ENCODE data around the gene GPR78.
"Not testable (repeated sequence)": the region's sequence is repeated elsewhere in the genome, so short reads cannot be mapped to it uniquely, and the experiment has no call there.

GPR78 gene

GRCh38 chr4:8618961-8619720 is 38.9 kb downstream of the GPR78 start:
- DNase-seq: no peak

GRCh38 chr4:8621135-8621534 is 40.9 kb downstream of the GPR78 start:
- not testable (repeated sequence) for DNase-seq

GRCh38 chr4:8624601-8625272 is 44.5 kb downstream of the GPR78 start:
- not testable (repeated sequence) for DNase-seq

- not testable (repeated sequence) for DNase-seq
These were observed 50.2 kb downstream of the GPR78 start for GRCh38 chr4:8630240-8630905.

- not testable (repeated sequence) for DNase-seq
These were observed 51.7 kb downstream of the GPR78 start for GRCh38 chr4:8631896-8632295.

- DNase-seq: not testable (repeated sequence)
These were observed 54.6 kb downstream of the GPR78 start for GRCh38 chr4:8634773-8635172.

GRCh38 chr4:8635897-8636554 is 55.8 kb downstream of the GPR78 start:
- DNase-seq: not testable (repeated sequence)

All from activated effector memory CD4-positive, alpha-beta T cell treated with Interleukin-2 at 50 U/mL for 16 hours (primary cell).